NCI-H82 treated with DMSO at 0.1 percent for 48 hours (cell line): Measurements from ENCODE around the gene TPCN1.

Experiments used
- DNase-seq: peaks from one replicate; lab custom pipeline; 2025; ENCODE audit not compliant: unreplicated experiment; lab: John Stamatoyannopoulos, UW

TPCN1 gene

GRCh38 chr12:113332688-113333417 is 111.6 kb downstream of the TPCN1 start:
- no peak for DNase-seq

DNA sequence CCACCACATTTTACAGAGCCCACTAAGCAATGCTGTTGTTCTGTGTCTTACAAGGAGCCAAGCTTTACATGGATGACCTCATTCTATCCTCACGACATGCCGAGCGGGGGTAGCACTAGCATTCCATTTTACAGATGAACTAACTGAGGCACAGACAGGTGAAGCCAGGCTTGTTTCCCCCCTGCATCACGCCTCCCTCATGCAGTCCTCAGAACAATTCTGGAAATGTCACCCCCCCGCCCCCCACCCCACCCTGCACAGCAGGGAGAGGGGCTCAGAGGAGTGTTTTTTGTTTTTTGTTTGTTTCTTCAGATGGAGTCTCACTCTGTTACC is 112.1 kb downstream of the TPCN1 start:
- DNase-seq = no peak

DNA sequence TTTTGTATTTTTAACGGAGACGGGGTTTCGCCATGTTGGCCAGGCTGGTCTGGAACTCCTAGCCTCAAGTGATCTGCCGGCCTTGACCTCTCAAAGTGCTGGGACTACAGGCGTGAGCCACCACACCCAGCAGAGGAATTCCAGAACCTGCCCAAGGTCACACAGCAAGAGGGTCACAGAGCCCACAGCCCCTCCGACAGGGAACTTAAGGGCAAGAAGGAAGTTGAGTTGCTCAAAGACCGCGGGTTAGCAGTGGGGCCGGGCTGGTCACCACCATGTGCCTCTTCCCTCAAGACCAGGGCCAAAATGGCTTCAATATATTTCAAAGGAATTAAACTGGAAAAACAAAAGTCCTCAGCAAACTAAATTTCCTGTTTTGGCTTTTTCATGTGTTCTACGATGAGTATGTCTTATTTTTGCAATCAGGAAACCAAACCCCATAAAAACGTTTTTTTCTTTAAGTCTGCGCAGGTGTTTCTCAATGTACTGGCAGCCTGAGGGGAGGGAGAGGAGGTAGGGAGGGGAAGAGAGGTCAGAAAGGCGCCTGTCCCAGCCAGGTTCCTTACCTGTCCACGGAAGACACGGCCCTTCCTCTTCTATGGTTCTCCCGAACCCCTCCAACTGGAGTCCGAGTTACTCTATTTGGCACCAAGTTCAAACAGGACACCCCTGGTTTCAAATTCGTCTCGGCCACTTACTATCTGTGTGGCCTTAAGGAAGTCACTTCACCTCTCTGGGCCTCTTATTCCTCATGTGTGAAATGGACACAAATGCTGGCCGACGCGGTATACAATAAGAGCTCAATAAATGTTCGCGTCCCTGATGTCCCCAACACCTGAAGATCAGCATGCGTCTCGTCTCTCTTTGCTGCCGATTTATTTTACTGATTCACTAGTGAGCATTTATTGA is 112.9 kb downstream of the TPCN1 start:
- no peak for DNase-seq

DNA sequence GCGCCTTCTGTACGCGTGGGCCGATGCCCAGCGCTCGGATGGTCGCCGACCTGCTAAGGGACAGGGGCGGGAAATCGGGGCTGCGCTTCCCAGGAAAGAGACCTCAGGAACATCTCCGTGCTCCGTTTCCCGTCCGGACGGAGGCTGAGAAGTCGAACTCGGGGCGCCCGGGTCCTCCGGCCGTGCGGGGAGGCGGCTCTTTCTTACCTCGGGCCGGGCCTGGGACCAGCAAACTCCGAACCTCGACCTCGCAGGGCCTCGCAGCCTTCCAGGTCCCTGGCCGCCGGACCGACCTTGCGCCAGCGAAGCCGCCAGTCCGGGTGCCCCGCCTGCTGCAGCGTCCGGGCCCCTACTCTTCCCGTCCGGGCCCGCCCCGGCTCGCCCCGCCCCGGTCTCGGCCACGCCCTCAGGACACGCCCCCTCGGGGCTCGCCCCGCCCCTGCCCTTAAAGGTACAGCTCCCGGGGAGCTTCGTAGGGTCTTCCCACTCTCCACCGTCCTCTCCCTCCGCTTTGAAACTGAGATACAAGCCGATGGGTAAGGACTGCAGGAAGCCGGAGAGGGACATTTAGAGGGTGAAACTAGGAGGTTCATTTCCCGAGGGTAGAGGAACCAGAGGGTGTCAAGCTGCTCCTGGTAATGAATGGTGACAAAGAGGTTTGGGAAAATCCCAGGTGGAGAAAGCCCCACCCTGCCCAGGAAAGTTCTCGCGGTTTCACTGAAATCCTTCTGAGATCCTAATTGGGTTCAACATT is 113.7 kb downstream of the TPCN1 start, which contains the start of gene SLC8B1:
TSS of gene SLC8B1 (minus strand) at position 324 of the 754 bp plus-strand sequence. CDS start 2,231 bp downstream, outside the sequence.
- DNase-seq = peak; percentile 48

DNA sequence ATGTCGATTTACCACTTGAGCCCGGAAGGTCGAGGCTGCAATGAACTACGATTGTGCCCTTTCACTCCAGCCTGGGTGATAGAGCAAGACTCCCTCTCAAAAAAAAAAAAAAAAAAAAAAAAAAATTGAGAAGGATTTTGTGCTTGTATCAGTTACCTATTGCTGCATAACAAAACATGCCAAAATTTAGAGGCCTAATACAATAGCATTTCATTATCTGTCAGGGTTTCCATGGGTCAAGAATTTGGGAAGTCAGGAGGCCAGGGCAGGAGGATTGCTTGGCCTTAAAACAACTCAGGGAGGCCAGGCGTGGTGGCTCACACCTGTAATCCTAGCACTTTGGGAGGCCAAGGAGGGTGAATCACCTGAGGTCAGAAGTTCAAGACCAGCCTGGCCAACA is 118.3 kb downstream of the TPCN1 start:
- no peak for DNase-seq

GRCh38 chr12:113340061-113340460 is 118.8 kb downstream of the TPCN1 start:
- no peak for DNase-seq

DNA sequence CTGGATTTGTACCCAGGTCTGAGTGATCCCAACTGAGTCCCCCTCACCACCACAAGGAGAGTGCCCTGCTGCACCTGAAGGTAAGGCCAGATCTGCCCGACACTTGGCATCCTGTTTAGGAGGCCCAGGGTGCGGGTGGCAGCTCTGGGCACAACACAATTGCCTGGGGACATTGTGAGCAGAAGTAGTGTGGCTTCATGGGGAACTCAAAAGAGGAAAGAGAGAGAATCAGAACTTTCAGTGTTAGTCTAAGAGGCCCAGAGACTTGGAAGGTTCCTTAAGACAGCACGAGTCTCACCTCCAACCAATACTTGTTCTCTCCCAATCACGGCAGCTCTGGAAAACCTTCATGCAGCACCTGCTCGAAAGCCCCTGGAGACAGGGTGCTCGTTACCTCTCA is 120.3 kb downstream of the TPCN1 start:
- DNase-seq = no peak

GRCh38 chr12:113345318-113345717 is 124.1 kb downstream of the TPCN1 start:
- no peak for DNase-seq

GRCh38 chr12:113346353-113346752 is 125.1 kb downstream of the TPCN1 start:
- no peak for DNase-seq

DNA sequence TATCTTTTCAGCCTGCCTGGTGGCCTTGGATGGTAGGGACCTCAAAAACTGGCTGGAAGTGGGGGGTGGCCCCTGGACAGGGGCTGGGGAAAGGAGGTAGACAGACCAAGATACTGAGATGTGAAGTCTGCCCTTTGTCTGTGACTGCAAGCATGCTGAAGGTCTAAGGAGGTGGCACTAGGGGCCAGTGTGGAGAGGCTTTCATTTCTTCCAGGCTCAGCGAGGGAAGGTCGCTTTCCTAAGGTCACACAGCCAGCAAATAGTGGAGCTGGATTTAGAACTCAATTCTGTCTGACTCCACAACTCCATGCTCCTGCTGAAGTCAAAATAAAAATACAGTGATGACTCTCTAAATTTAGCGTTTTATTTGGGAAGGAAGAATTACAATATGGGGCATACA is 125.8 kb downstream of the TPCN1 start:
- DNase-seq = no peak

DNA sequence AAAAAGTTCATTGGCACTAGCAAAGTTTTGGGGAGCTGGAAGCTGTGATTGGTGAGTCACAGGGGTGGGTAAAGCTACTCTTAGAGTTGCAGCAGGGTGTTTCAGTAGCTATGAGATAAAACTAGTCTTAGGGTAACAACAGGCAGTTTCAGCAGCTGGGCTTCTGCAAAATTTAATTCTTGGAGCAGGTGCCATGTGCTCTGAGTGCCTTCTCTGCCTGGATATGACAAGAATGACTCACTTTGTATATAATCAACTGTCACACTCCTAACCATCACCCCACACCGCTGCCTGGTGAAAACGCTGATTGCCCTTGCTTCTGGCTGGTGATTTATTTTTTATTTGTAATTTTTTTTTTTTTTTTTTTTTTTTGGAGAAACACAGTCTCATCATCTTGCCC is 126.6 kb downstream of the TPCN1 start:
- DNase-seq = no peak
